CD4-positive, alpha-beta T cell treated with Interleukin-4 for 4 hours (primary cell): ENCODE data around the gene ADPGK.
"Not testable (repeated sequence)": the region's sequence is repeated elsewhere in the genome, so short reads cannot be mapped to it uniquely, and the experiment has no call there.

ENCODE experiments used
- DNase-seq: peaks from one replicate; pipeline ENCODE4 v3.0.0-alpha.2; 2020

ADPGK gene

GRCh38 chr15:72783640-72784455 is at the start of gene ADPGK:
TSS of gene ADPGK (minus strand) at chr15:72783758. CDS start at chr15:72783691, 67 bp downstream.
- DNase-seq: peak; percentile 93

DNA sequence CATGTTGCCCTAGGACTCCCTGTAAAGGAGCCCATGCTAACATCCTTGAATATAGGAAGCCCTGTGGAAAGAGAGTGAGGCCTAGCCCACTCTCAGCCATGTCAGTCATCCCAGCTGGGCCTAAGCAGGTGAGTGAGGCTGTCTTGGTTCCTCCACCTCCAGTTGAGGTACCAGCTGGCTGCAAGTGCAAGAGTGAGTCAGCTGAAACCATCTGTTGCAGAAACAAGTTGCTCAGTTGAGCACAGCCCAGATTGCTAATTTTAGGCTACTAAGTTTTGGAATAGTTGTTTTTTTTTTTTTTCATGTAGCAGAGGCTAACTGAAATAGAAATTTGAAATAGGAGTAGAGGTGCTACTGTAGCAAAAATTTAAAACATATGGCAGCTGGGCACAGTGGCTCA is 43.7 kb upstream of the ADPGK start:
- no peak for DNase-seq

- DNase-seq: no peak
Observed at GRCh38 chr15:72826611-72827010, 43.1 kb upstream of the ADPGK start.

DNA sequence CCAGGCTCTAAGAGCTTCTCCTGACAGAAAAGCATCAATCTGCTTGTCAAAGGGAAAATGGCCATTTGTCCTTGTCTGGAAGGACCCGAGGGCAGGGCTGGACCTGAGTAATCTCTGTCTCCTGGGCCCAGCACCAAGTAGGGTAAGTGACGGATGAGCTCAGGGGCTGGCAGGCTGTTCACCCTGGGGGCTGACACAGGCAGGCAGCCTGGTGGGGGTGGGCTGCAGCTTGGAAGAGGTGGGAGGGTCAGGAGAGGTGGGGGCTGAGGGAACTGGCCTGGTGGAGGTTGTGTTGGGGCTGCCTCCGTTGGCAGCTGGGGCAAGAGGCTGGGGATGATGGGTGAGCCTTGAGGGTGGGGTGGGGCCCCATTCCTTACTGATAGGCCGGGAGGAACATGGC is 42.3 kb upstream of the ADPGK start:
- no peak for DNase-seq

- DNase-seq: no peak
Observed at GRCh38 chr15:72824781-72825180, 41.2 kb upstream of the ADPGK start.

- DNase-seq: no peak
Observed at GRCh38 chr15:72824112-72824511, 40.6 kb upstream of the ADPGK start.

GRCh38 chr15:72820278-72820677 is 36.7 kb upstream of the ADPGK start:
- DNase-seq: no peak

- no peak for DNase-seq
Observed at GRCh38 chr15:72818632-72819031, 35.1 kb upstream of the ADPGK start.

GRCh38 chr15:72813345-72814004 is 29.9 kb upstream of the ADPGK start:
- DNase-seq: no peak

DNA sequence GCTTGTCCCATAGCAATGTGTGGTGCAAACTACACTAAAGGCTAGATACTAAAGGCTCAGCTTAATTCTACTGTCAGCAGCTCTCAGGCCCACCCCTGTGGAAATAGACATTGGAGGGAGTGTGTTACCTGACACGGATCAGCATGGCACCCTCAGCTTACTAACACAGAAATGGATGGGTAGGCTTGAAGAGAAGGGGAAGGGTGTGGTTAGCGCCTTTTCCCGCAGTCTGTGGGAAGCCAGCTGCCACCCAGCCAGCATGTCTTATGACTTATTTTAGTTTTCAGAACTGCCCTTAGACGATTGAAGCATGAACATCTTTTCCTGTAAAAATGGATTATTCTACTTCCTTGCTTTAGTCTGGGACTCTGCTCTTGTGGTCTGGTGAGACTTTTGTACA is 25.8 kb upstream of the ADPGK start:
- DNase-seq: peak; percentile 45

- DNase-seq: not testable (repeated sequence)
Observed at GRCh38 chr15:72807346-72807745, 23.8 kb upstream of the ADPGK start.

GRCh38 chr15:72803006-72803405 is 19.4 kb upstream of the ADPGK start:
- DNase-seq: no peak

GRCh38 chr15:72801590-72802325 is 18.2 kb upstream of the ADPGK start:
- DNase-seq: no peak

DNA sequence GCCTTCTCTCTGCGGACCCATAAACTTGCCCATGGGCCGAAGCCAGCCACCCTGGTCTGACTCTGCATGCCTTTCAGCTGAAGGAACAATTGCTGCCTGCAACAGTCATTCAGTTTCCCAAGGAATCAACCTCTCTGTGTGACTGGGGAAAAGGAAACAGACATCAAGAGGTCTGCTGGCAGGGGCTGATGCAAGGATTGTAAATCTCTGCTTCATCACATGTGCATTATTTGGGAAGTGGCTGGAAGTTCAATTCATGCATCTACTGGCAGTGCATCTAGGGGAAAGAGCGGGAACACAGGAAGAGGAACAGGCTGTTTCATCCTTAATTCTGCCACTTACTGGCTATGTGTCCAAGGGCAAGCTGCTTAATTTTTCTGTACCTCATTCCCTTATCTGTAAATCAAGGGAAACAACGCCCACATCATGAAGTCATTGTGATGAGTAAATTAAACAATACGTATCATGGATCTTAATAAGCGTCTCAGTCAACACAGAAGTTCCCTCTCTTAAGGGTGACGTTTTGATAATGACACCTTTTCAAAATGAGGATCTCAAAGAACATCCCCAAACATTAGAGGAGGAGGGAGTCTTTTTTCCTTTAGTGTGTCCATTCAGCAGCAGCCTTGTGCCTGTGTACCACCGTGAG is 17.4 kb upstream of the ADPGK start:
- DNase-seq: no peak

GRCh38 chr15:72797834-72798233 is 14.3 kb upstream of the ADPGK start:
- DNase-seq: no peak

- DNase-seq: no peak
Observed at GRCh38 chr15:72797338-72797689, 13.8 kb upstream of the ADPGK start.

DNA sequence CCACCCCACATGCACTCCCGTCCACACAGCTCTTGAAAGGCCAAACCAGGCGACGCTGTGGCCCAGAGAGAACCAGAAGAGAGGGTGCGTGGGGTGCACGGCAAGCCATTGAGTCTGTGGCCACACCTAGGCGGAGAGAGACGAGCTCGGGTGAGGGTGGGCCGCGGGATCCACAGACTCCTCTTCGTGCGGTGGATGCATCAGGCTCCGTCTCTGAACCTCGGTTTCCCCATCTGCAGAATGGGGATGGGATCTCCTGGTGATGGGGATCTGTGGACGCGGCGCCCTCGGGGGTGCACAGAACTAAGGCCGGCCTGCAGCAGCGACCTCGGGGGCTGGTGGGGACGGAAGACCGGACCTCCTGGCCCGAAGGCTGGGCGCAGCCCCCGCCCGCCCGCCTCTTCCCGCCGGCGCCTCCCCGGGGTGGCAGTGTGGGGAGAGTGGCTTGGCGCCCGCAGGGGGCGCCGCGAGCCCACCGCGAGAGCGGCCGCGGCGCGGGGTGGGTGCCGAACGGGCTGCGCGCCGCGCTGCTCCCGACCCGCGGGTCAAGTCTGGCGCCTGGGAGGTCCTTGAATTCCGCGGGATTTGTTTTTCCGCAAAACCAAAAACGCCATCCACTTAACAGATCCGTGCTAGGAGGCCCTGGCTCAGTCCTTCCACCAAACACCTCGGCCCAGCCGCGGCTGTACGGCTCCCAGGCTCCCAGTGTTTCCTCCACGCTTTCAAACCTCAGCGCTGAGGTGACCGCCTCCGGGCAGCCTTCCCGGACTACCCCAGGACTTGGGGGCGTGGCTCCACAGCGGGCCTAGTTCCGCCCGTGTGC is 13.2 kb upstream of the ADPGK start:
- DNase-seq: peak; percentile 17

DNA sequence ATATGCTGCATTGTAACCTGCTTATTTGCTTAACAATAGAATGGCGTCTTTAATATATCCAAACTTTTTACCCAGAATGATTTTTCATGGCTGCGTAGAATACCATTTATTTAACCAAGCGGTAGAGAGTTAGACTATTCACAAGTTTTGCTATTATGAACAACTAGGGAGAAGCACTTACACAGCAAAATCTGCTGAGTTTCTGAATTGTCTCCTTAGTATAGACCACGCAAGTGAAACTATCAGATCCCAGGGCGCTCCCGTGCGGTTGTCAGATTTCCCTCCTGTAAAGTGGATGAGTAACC is 12.6 kb upstream of the ADPGK start:
- no peak for DNase-seq

GRCh38 chr15:72793766-72794660 is 10.5 kb upstream of the ADPGK start:
- DNase-seq: no peak

GRCh38 chr15:72792431-72792830 is 8.9 kb upstream of the ADPGK start:
- DNase-seq: no peak

DNA sequence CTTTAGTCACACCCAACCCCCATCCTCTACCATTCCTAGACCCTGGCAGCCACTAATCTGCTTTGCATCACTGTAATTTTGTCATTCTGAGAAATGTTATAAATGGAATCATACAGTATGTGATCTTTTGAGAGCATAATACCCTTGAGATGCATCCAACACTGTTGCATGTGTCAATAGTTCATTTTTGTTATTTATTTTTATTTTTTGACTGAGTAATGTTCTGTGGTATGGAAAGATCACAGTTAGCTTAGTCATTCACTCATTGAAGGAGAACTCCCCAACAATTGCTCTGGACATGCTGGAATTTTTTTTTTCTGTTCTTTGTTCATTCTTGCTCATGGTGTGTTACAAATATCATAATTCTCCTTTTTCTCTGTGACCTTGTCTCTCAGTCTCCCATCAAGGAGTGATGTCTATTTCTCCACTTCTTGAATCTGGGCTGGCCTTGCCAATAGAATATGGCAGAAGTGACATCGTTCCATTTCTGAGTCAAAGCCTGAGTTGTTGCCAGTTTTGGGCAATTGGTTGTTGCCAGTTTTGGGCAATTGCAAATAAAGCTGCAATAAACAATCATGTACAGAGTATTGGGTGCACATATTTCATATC is 6.8 kb upstream of the ADPGK start:
- DNase-seq: no peak
